Endometrial microvascular endothelial cells (primary cell): ENCODE measurements around the gene EPS8L3. TPM values are rescaled to one million over a fixed set of nuclear protein-coding genes. Genes with fewer than 3 reads are reported as not detected.
"Not testable (repeated sequence)": the region's sequence is repeated elsewhere in the genome, so short reads cannot be mapped to it uniquely, and the experiment has no call there.

Source experiments
- in situ Hi-C: cut with HindIII; loops from 2 replicates; pipeline ENCODE4 v1.10.0; 2017; ENCODE audit warnings: low sequenced_read_pairs, low pct_unique_long_range_greater_than_20kb; ENCODE audit errors: inconsistent ontology term
- total RNA-seq: library from RNA; depleted of rRNA; stranded (reverse); fragments of >200 nt; gene quantifications from one replicate; pipeline ENCODE4 v1.2.3, GENCODE V29; 2015; ENCODE audit errors: inconsistent ontology term

The EPS8L3 gene
- total RNA-seq, 1 donor from 2014 or later, result not detected

GRCh38 chr1:109726007-109726406, 37.7 kb downstream of the EPS8L3 start:
- in situ Hi-C loops, result no loop called here

GRCh38 chr1:109725510-109725909, 38.2 kb downstream of the EPS8L3 start:
- in situ Hi-C loops, result no loop called here

GRCh38 chr1:109724933-109725332, 38.8 kb downstream of the EPS8L3 start:
- in situ Hi-C loops, result no loop called here

DNA sequence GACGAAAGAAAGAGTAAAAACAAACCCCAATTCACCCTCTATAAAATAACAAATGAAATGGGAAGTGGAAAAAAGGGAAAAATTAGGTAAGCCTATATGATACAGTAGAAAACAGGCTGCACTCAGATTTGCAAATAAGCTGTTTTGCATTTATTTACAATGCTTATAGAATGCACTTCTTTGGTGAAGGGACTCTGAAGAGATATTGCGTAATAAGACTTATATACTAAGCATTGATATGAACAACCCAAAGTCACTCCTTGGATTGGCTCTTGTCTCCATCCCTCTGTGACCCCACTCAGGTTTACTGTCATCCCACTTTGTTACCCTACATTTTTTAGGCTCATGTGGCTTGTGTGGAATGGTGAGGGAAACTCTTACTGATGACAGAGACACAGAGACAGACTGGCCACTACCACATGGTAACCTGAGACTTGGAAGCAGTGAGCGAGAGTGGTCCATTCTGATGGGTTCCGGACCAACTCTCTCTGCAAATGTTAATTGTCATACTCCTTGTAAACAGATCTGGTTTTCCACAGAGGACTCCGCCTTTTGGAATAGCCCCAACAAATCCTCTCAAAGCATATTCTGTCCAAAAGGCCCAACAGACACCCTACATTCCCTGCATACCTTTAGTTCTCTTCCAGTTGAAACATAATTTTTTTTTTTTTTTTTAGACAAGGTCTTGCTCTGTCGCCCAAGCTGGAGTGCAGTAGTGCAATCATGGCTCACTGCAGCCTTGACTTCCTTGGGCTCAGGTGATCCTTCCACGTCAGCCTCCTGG, 40.6 kb downstream of the EPS8L3 start:
- in situ Hi-C loops, result no loop called here

DNA sequence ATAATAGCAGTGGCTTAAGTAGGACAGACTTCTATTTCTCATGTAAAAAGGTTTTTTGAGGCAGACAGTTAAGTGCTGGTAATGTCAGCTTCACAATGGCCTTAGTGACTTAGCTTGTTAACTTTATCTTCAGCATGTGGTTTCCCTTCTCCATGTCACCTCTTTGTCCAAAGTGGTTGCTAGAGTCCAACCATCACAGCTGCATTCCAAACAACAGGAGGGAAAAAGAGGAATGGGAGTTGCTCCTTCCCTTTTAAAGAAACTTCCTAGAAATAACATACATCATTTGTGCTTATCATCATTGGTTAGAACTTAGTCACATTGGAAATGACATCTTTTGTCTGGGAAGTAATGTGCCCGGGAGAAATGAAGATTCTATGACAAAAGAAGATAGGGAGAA, 41.8 kb downstream of the EPS8L3 start:
- in situ Hi-C loops, result no loop called here

DNA sequence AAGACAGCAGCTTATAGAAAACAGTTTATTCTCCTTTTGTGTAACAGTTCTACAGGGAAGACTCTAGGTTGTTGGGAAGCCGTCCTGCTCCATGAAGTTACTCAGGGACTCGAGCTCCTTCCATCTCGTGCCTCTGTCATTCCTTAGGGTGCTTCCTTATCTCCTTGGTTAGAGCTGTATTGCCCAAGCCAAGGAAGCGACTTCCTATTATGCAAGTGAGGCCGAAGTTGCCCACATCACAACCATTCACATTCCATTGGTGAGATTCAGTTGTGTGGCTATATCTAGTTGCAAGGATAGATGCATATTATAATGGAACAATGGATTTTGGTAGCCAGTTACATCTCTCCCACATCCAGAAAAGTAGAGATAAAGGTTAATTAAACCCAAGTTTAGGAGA, 42.7 kb downstream of the EPS8L3 start:
- in situ Hi-C loops, result no loop called here

DNA sequence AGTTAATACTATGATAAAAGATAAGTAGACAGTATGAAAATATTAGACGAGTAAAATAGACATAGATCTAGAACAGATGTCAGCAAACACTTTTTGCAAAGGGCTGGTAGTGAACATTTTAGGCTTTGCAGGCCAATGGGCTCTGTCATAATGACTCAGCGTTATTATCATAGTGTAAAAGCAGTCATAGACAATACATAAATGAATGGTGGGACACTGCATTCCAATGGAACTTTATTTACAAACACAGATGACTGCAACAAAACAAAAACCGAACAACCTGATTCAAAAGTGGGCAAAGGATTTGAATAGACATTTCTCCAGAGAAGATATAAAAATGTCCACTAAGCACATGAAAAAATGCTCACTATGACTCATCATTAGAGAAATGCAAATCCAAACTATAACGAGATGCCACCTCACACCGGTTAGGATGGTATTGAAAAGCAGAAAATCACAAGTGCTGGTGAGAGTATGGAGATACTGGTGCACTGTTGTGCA, 44.3 kb downstream of the EPS8L3 start:
- in situ Hi-C loops, result no loop called here

DNA sequence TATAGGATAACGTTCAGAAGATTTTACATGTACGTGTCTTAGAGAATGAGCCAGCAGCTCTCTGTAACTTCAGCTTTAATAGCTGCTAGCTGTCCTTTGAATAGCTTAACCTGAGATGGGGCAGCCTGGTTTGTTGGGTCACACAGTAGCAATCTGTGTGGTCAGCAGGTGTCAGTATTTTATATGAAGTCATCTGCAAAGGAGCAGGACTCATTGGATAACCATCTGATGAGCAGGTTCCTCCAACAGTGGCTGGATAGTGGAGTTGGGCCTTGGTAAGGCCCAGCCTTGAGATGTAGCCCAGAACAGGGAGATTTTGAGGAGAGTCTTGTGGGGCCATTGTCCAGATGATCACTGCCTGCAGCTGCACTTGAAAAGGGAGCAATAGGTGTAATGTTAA, 45.2 kb downstream of the EPS8L3 start:
- in situ Hi-C loops, result no loop called here

- in situ Hi-C loops, result no loop called here
Observed at GRCh38 chr1:109717729-109718128, 46.0 kb downstream of the EPS8L3 start.

DNA sequence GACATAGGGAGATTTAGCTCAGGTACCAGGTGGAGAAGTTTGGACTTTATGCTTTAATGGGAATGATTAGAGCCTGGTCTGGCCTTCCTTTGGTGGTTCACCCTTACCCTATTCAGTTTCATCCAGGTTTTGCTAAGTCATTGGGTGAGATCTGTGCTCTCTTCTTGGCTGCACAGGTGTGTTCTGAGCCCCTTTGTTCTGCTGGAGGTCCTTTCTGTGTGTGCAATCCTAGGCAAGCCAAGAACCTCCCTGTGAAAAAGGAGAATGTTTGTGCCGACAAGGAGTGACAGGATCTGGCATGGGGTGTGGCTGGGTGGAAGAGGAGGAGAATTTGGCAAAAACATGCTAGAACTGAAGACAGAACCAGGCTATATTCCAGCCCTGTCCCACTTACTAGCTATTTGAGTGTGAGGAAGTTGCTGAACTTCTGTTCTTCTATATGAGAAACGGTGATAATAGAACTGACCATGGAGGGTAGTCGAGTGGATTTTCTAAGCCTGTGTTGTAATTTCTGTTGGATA, 47.1 kb downstream of the EPS8L3 start:
- in situ Hi-C loops, result no loop called here

DNA sequence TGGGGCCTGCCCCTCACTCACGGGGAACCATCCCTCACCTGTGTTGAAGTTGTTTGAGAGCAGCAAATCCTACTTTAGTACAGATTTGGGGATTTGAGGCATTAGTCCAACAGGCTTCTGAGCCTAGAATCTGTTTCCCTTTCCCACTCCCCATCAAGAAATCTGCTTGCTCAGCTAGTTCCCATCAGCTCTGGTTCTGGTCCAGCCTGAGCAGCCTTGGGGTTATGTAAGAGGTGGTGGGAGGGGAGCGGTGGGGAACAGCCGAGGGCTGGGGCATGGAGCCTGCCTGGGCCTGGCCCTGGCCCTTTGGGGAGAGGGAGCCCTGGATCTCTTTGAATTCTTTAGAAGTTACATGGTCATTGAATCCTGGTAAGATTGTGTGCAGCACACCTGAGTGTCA, 47.6 kb downstream of the EPS8L3 start:
- in situ Hi-C loops, result no loop called here

DNA sequence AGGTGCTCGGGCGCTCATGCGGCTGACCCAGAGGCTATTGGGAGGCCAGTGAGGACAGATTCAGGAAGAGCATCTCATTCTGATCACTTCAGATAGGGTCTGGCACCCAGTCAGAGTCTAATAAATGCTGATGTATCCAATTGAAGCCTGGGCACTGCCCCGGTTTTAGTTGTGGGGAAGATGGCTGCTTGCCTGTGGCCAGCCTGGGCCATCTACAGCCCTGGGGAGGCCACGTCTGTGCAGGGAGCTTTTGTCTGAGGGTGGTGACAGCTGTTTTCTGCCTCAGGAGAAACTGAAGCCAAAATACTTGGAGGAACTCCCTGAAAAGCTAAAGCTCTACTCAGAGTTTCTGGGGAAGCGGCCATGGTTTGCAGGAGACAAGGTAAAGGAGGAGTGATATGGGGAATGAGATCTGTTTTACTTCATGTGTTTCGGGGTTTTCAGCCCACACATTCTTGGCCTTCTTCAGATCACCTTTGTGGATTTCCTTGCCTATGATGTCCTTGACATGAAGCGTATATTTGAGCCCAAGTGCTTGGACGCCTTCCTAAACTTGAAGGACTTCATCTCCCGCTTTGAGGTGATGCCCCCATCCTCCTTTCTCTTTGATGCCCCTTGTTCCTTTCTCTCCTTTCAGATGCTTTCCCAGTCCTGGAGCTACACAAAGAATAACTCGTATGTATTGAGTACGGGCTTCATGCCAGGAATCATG, 48.9 kb downstream of the EPS8L3 start:
- in situ Hi-C loops, result no loop called here

DNA sequence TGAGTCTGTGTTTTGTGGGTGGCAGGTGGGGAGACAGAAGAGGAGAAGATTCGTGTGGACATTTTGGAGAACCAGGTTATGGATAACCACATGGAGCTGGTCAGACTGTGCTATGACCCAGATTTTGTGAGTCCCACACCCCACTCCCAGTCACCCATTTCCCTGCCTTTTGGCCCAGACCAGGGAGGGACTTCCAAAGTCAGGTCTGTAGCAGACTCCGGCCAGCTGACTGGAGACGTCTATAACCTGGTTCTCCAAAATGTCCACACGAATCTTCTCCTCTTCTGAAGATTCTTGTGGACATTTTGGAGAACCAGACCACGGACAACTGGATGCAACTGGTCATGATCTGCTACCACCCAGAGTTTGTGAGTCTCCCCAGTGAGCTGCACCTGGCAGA, 50.1 kb downstream of the EPS8L3 start:
- in situ Hi-C loops, result no loop called here

- in situ Hi-C loops, result no loop called here
Observed at GRCh38 chr1:109712321-109712864, 51.3 kb downstream of the EPS8L3 start.

- in situ Hi-C loops, result not testable (repeated sequence)
Observed at GRCh38 chr1:109711593-109712320, 52.0 kb downstream of the EPS8L3 start, which contains the start of gene GSTM5. Gene GSTM5, plus strand, starts transcription at chr1:109712251. Its CDS starts 62 bp downstream, at chr1:109712313.

GRCh38 chr1:109709822-109710221, 53.9 kb downstream of the EPS8L3 start:
- in situ Hi-C loops, result not testable (repeated sequence)

DNA sequence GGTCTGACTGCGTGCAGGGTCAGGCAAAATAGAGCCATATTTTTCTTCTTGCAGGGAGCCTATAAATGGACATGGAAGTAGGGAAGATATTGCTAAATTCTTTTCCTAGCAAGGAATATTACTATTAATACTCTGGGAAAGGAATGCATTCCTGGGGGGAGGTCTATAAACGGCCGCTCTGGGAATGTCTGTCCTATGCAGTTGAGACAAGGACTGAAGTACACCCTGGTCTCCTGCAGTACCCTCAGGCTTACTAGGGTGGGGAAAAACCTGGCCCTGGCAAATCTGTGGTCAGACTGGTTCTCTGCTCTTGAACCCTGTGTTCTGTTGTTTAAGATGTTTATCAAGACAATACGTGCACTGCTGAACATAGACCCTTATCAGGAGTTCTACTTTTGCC, 54.8 kb downstream of the EPS8L3 start:
- in situ Hi-C loops, result not testable (repeated sequence)

- in situ Hi-C loops, result no loop called here
Observed at GRCh38 chr1:109705411-109705810, 58.3 kb downstream of the EPS8L3 start.

DNA sequence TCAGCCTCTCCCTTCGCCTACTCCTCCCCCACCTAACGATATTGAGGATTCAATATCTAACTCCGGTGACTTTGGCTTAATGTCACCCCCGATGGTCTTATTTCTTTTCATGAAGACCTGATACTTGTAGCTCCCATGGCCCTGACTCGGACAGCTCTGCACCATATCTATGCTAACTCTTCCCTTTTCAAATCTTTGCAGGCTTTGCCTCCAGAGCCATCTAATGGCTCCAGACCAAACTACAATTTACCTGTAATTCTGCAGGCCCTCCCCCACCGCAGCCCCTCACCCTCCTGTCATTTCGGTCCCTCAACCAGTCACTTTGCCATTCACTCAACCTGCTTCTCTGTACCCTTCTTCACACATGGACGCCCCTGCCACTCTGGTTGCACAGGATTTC, 59.5 kb downstream of the EPS8L3 start:
- in situ Hi-C loops, result no loop called here
